IPS-15b (cell line): ENCODE measurements around the gene KIAA0319L.

Source experiments
- H3K27me3 ChIP-seq: one replicate; pipeline ENCODE4 v1.6.1; 2013; ENCODE audit warnings: low read length; ENCODE audit not compliant: control insufficient read depth, insufficient read depth
- H3K36me3 ChIP-seq: one replicate; pipeline ENCODE4 v1.6.1; 2013; ENCODE audit warnings: low read length; ENCODE audit not compliant: control insufficient read depth, insufficient read depth
- H3K4me1 ChIP-seq: one replicate; pipeline ENCODE4 v1.6.1; 2013; ENCODE audit warnings: mild to moderate bottlenecking, low read length; ENCODE audit not compliant: control insufficient read depth, insufficient read depth
- H3K4me3 ChIP-seq: one replicate; pipeline ENCODE4 v1.5.1; 2013; ENCODE audit warnings: low read depth, low read length
- H3K9ac ChIP-seq: one replicate; pipeline ENCODE4 v1.6.1; 2013; ENCODE audit warnings: low read depth, mild to moderate bottlenecking, low read length
- H3K9me3 ChIP-seq: one replicate; pipeline ENCODE4 v1.6.1; 2013; ENCODE audit warnings: mild to moderate bottlenecking, low read length; ENCODE audit not compliant: control insufficient read depth, insufficient read depth

KIAA0319L gene

GRCh38 chr1:35443768-35444518 lies 113.3 kb downstream of the KIAA0319L start:
- Histone ChIP-seq H3K9ac (no peak overlapping the region), H3K9me3 (no peaks in the 10 kb centered on the region), H3K27me3 (no peaks in the 10 kb centered on the region), H3K4me1 (no peaks in the 10 kb centered on the region), H3K4me3 (no peak overlapping the region), H3K36me3 (peaks cover 23% of the 10 kb centered on the region)

GRCh38 chr1:35442734-35443133 lies 114.5 kb downstream of the KIAA0319L start:
- Histone ChIP-seq H3K27me3 (no peaks in the 10 kb centered on the region), H3K9me3 (no peaks in the 10 kb centered on the region), H3K36me3 (peaks cover 23% of the 10 kb centered on the region), H3K9ac (no peak overlapping the region), H3K4me3 (no peak overlapping the region), H3K4me1 (no peaks in the 10 kb centered on the region)

GRCh38 chr1:35441926-35442579 lies 115.2 kb downstream of the KIAA0319L start:
- peaks cover 26% of the 10 kb centered on the region for H3K36me3 ChIP-seq
- H3K9me3 ChIP-seq: no peaks in the 10 kb centered on the region
- H3K4me3 ChIP-seq: no peak overlapping the region
- H3K4me1 ChIP-seq: no peaks in the 10 kb centered on the region
- no peaks in the 10 kb centered on the region for H3K27me3 ChIP-seq
- H3K9ac ChIP-seq: no peak overlapping the region

- Histone ChIP-seq H3K4me1 (no peaks in the 10 kb centered on the region), H3K27me3 (no peaks in the 10 kb centered on the region), H3K9me3 (no peaks in the 10 kb centered on the region), H3K4me3 (no peak overlapping the region), H3K9ac (no peak overlapping the region), H3K36me3 (peaks cover 42% of the 10 kb centered on the region)
These were observed 117.6 kb downstream of the KIAA0319L start for GRCh38 chr1:35439626-35440025.

GRCh38 chr1:35437200-35437599 lies 120.0 kb downstream of the KIAA0319L start:
- H3K36me3 ChIP-seq: peaks cover 42% of the 10 kb centered on the region
- H3K9me3 ChIP-seq: no peaks in the 10 kb centered on the region

GRCh38 chr1:35436078-35436477 lies 121.1 kb downstream of the KIAA0319L start:
- Histone ChIP-seq H3K4me1 (no peaks in the 10 kb centered on the region), H3K36me3 (peaks cover 37% of the 10 kb centered on the region), H3K9me3 (no peaks in the 10 kb centered on the region), H3K27me3 (no peaks in the 10 kb centered on the region), H3K9ac (no peak overlapping the region), H3K4me3 (no peak overlapping the region)

More at GRCh38 chr1:35437200-35437599, 120.0 kb downstream of the KIAA0319L start:
- Histone ChIP-seq H3K27me3 (no peaks in the 10 kb centered on the region), H3K9ac (no peak overlapping the region), H3K4me1 (no peaks in the 10 kb centered on the region), H3K4me3 (no peak overlapping the region)

GRCh38 chr1:35434703-35435102 lies 122.5 kb downstream of the KIAA0319L start:
- H3K36me3 ChIP-seq: peaks cover 30% of the 10 kb centered on the region
- H3K9me3 ChIP-seq: no peaks in the 10 kb centered on the region
- no peak overlapping the region for H3K9ac ChIP-seq

GRCh38 chr1:35433714-35434113 lies 123.5 kb downstream of the KIAA0319L start:
- Histone ChIP-seq H3K4me1 (no peaks in the 10 kb centered on the region), H3K9me3 (no peaks in the 10 kb centered on the region), H3K36me3 (peaks cover 30% of the 10 kb centered on the region), H3K4me3 (no peak overlapping the region), H3K27me3 (no peaks in the 10 kb centered on the region), H3K9ac (no peak overlapping the region)

More at GRCh38 chr1:35434703-35435102, 122.5 kb downstream of the KIAA0319L start:
- Histone ChIP-seq H3K4me3 (no peak overlapping the region), H3K27me3 (no peaks in the 10 kb centered on the region), H3K4me1 (no peaks in the 10 kb centered on the region)

GRCh38 chr1:35432231-35432630 lies 125.0 kb downstream of the KIAA0319L start:
- H3K9ac ChIP-seq: no peak overlapping the region
- no peaks in the 10 kb centered on the region for H3K9me3 ChIP-seq
- H3K27me3 ChIP-seq: no peaks in the 10 kb centered on the region
- no peaks in the 10 kb centered on the region for H3K4me1 ChIP-seq
- H3K4me3 ChIP-seq: no peak overlapping the region
- peaks cover 26% of the 10 kb centered on the region for H3K36me3 ChIP-seq

- H3K27me3 ChIP-seq: no peaks in the 10 kb centered on the region
- no peak overlapping the region for H3K9ac ChIP-seq
- no peaks in the 10 kb centered on the region for H3K9me3 ChIP-seq
- H3K36me3 ChIP-seq: peaks cover 17% of the 10 kb centered on the region
- H3K4me1 ChIP-seq: no peaks in the 10 kb centered on the region
- H3K4me3 ChIP-seq: no peak overlapping the region
These were observed 126.0 kb downstream of the KIAA0319L start for GRCh38 chr1:35431173-35431599.

- Histone ChIP-seq H3K4me3 (no peak overlapping the region), H3K4me1 (no peaks in the 10 kb centered on the region), H3K9me3 (no peaks in the 10 kb centered on the region), H3K27me3 (no peaks in the 10 kb centered on the region), H3K9ac (no peak overlapping the region), H3K36me3 (peaks cover 17% of the 10 kb centered on the region)
These were observed 126.4 kb downstream of the KIAA0319L start for GRCh38 chr1:35430762-35431161.

GRCh38 chr1:35428360-35428759 lies 128.8 kb downstream of the KIAA0319L start:
- Histone ChIP-seq H3K9ac (no peak overlapping the region), H3K36me3 (no peaks in the 10 kb centered on the region), H3K4me3 (no peak overlapping the region), H3K4me1 (no peaks in the 10 kb centered on the region), H3K9me3 (no peaks in the 10 kb centered on the region), H3K27me3 (no peaks in the 10 kb centered on the region)
